ENCODE data around the gene GRM7. TPM values are rescaled to one million over a fixed set of nuclear protein-coding genes. Genes with fewer than 3 reads are reported as not detected.

Gene GRM7
- polyA plus RNA-seq, 12 donors: 0.04 to 0.45 (median 0.19) TPM; not detected in 8

- no peak for DNase-seq
These were observed 535.6 kb downstream of the GRM7 start for GRCh38 chr3:7396534-7396933.

GRCh38 chr3:7397097-7397496 is 536.2 kb downstream of the GRM7 start:
- DNase-seq: no peak

- no peak for DNase-seq
These were observed 539.4 kb downstream of the GRM7 start for GRCh38 chr3:7400360-7400759.

GRCh38 chr3:7401418-7401817 is 540.5 kb downstream of the GRM7 start:
- no peak for DNase-seq

- no peak for DNase-seq
These were observed 546.2 kb downstream of the GRM7 start for GRCh38 chr3:7407107-7407506.

- DNase-seq: no peak
These were observed 549.9 kb downstream of the GRM7 start for GRCh38 chr3:7410782-7411181.

GRCh38 chr3:7421065-7421464 is 560.1 kb downstream of the GRM7 start:
- no peak for DNase-seq

- no peak for DNase-seq
These were observed 562.1 kb downstream of the GRM7 start for GRCh38 chr3:7423036-7423435.

- no peak for DNase-seq
These were observed 563.1 kb downstream of the GRM7 start for GRCh38 chr3:7423995-7424394.

- DNase-seq: no peak
These were observed 567.3 kb downstream of the GRM7 start for GRCh38 chr3:7428206-7428718.

- no peak for DNase-seq
These were observed 571.7 kb downstream of the GRM7 start for GRCh38 chr3:7432610-7433009.

- no peak for DNase-seq
These were observed 572.2 kb downstream of the GRM7 start for GRCh38 chr3:7433073-7433472.

GRCh38 chr3:7436542-7436941 is 575.6 kb downstream of the GRM7 start:
- DNase-seq: no peak

GRCh38 chr3:7437231-7437630 is 576.3 kb downstream of the GRM7 start:
- no peak for DNase-seq

GRCh38 chr3:7439101-7439680 is 578.3 kb downstream of the GRM7 start:
- no peak for DNase-seq

GRCh38 chr3:7444886-7445285 is 584.0 kb downstream of the GRM7 start:
- DNase-seq: no peak

- DNase-seq: no peak
These were observed 584.4 kb downstream of the GRM7 start for GRCh38 chr3:7445331-7445730.

GRCh38 chr3:7447197-7447769 is 586.4 kb downstream of the GRM7 start:
- DNase-seq: no peak

- no peak for DNase-seq
These were observed 595.5 kb downstream of the GRM7 start for GRCh38 chr3:7456386-7456785.

- no peak for DNase-seq
These were observed 600.4 kb downstream of the GRM7 start for GRCh38 chr3:7461202-7461825.

- no peak for DNase-seq
These were observed 609.0 kb downstream of the GRM7 start for GRCh38 chr3:7469866-7470265.

- DNase-seq: no peak
These were observed 623.7 kb downstream of the GRM7 start for GRCh38 chr3:7484636-7485035.

- no peak for DNase-seq
These were observed 626.8 kb downstream of the GRM7 start for GRCh38 chr3:7487763-7488162.

GRCh38 chr3:7489417-7489816 is 628.5 kb downstream of the GRM7 start:
- no peak for DNase-seq

Measured in muscle of arm (tissue), 12 donors.